HK-2 (cell line): Measurements from ENCODE around the gene F2RL2.
A peak's percentile ranks its signal among the peaks of the same experiment; 100 is the strongest.

Experiments used
- DNase-seq: peaks from one replicate; pipeline ENCODE4 v3.0.0-alpha.2; 2018; ENCODE audit not compliant: unreplicated experiment

Gene F2RL2, protein sequence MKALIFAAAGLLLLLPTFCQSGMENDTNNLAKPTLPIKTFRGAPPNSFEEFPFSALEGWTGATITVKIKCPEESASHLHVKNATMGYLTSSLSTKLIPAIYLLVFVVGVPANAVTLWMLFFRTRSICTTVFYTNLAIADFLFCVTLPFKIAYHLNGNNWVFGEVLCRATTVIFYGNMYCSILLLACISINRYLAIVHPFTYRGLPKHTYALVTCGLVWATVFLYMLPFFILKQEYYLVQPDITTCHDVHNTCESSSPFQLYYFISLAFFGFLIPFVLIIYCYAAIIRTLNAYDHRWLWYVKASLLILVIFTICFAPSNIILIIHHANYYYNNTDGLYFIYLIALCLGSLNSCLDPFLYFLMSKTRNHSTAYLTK

DNA sequence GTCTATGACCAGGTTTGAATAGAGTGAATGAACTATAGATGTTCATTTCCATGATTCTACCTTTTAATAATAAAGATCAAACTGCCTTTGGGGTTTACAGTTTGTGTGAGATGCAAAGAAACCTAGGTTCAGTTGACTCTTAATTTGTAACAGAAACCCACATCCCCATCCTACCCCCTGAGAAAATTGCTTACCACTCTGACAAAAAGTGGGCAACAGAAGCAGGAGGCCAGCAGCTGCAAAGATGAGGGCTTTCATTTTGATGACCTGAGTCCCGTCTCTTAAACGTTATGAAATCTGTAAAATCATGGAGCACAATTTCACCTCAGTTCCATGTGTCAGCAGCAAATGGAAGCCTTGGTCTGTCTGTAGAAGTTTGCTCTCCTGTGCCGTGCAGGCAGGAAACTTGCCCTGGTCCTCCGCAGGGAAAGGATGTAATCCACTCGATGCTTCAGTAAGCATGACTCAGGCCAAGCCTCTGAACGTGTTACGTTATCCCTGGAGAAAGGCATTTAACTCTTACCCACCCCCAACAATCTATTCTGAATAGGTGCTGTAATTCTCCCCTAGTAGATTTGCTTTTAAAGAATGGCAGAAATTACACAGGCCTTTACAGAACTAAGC is at the start of gene F2RL2:
Gene F2RL2, minus strand, starts transcription at position 431 of the 624 bp plus-strand sequence. Its CDS starts 173 bp downstream, at position 258.
- peak; percentile 41 for DNase-seq

DNA sequence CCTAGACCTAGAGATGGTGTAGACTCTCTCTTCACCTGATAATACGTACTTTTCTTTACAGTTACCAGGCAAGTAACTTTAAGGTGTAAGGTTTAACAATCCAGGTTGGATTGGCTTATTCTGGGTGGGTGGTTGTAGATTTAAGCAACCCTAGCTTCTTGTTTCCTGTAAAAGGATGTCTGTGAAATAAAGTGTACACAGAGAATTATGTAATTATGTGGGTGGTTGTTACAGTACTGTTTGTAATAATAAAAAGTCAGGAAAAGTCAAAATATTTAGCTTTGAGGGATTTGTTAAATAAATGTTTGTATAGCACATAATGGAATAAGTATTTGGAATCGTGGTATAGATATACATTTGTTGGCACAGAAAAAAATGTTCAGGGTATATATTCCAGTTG is 49.0 kb upstream of the F2RL2 start:
- DNase-seq, result no peak

DNA sequence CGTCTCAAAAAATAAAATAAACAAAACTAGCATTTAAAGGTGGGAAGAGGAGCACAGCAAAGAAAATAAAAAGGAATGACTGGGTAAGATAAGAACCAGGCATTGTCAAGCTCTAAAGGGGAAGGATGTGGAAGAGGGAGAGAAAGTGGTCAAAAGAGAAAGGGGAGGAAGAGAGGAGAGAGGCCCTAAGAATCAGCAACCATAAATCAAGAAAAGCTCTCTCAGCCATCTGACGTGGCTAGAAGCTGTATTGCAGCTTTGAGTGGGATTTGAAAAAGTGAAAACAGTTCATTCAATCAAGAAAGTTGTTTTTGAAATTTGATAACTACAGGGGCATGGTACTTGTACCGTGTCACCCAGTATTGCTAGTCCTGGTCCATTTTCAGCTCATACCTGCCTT is 47.3 kb upstream of the F2RL2 start:
- DNase-seq, result no peak

DNA sequence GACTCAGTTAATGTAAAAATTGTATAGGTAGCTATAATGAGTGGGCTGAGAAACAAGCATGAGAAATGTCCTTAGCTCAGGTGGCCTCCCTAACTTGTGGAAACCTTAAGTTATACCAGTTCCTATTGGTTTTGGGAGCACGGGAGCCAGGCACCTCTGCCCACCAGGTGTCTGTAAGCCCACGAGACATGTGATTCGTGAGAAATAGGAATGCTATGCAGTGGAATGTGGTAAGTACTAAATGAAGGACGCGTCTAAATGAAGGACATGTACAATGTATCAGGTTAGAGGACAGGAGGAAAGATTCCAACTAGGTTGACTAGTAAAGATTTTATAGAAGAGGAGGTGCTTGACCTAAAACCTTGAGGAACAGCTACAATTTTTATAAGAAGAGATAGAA is 46.0 kb upstream of the F2RL2 start:
- no peak for DNase-seq

DNA sequence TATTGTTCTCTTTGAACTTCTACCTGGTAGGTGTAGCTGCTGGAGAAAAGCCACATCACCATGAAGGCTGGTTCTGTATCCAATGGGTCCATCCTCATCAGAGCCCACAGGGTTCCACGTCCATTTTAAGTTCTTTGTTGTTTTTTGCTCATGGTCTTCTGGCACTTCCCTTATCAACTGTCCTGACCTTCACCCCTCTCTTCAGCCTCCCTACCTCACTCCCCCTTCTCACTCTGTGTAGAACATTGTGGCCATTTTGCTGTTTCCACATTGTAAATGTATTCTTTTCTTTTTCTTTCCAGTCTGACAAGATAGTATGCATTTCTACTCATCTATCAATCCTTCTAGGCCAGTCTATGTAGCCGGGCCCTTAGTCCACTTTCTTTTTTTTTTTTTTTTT is 44.3 kb upstream of the F2RL2 start:
- DNase-seq, result no peak

DNA sequence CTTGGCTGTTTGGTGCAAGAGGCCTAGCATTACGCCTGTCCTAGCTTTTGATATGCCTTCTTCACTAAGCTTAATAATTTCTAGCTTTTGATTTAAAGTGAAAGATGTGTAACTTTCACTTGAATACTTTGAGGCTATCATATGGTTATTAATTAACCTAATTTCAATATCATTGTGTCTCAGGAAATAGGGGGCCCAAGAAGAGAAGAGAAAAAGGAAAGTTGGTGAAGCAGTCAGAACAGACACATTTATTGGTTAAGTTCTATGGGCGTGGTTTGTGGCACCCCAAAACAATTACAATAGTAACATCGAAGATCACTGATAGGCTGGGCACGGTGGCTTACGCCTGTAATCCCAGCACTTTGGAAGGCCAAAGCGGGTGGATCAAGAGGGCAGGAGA is 40.9 kb upstream of the F2RL2 start:
- no peak for DNase-seq

DNA sequence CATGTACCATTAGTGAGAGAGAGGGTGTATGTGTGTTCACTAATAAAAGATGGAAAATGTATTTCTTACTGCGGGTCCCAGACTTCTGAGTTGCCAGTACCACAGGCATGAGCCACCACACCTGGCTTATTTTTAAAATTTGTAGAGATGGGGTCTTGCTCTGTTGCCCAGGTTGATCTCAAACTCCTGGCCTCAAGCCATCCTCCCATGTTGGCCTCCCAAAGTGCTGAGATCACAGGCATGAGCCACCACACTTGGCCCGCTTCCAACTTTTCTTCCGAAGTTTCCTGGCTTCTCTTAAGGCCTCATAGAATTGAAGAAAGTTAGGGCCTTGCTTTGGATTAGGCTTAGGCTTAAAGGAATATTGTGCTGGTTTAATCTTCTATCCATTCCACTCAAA is 40.4 kb upstream of the F2RL2 start:
- peak; percentile 4 for DNase-seq

DNA sequence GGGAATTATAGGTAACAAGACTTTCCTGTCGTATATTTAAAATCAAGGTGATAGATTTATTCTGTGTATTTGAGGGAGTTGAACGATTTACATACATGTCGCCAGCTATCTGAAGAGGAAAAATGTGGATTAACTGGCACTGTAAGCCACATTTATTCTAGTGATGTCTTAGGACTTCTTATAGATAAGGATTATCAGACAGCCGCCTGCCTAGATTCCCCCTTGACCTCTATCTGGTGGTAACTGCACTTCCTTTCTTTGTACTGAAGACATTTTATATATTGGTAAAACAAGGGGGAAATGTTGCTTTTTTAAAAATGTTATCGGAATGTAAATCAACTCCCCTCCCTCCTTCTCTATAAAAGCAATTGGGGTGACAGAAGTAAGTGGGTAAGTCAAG is 39.3 kb upstream of the F2RL2 start:
- no peak for DNase-seq

DNA sequence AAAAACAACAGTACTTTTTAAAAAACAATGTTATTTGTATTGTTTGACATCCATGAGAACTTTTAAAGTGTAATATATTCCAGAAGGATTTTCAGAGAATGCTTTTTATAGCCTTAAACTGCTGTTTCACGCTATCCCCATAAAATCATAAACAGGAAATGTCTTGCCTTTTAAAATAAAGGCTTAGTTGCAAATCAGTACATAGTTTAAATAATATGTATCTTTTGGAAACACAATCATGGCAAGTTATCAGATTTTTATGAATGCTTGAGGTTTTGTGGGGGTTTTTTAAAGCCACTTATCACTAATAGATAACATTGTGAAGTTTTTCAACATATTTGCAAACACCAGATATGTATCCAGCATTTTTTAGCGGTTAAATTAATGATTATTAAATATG is 37.2 kb upstream of the F2RL2 start:
- DNase-seq, result no peak

DNA sequence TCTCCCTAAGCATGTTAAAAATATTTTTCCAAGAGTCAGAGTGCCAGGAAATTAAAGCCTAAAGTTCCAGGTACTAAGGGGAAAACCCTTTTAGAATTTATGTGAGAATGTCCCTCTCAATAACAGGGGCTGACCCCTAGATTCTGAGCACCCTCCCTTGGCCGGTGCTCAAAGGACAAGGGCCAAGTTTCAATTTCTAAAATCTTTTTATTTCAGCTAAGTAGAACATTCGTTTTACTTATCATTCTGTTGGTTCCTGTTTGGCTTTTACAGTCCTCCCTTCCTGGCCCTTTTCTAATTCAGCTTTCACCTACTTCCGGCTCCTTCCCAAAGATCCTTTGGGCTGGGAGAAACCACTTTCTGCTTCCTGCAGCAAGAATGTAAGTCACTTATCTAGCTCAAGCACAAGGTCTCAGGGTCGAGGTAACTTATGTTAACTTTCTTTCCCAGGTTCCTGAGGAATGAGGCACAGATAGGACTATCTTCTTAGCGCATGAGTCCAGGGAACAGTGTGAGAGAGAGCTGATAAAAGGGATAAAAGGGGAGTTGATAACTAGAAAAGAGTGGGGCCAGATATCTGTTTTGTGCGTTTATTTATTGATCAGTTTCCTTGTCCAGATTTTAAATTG is 34.6 kb upstream of the F2RL2 start:
- DNase-seq, result no peak

DNA sequence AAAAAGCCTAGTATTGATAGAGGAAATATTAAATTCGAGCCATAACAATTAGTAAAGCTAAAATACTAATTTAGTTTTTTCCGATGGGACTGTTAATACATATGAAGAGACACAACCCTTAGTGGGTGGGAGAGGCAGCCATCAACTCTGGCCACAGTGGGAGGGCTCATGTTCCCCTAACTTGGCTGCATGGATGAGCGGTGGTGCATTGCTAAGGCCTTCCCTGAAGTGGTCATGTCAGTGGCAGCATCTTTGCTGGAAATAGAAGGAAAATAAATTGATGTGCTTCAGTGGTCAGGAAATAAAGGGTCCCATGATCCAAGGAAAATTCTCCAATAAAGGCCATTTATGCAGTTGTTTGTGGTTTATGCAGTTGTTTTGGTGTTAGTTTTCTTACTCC is 33.9 kb upstream of the F2RL2 start:
- peak; percentile 12 for DNase-seq

DNA sequence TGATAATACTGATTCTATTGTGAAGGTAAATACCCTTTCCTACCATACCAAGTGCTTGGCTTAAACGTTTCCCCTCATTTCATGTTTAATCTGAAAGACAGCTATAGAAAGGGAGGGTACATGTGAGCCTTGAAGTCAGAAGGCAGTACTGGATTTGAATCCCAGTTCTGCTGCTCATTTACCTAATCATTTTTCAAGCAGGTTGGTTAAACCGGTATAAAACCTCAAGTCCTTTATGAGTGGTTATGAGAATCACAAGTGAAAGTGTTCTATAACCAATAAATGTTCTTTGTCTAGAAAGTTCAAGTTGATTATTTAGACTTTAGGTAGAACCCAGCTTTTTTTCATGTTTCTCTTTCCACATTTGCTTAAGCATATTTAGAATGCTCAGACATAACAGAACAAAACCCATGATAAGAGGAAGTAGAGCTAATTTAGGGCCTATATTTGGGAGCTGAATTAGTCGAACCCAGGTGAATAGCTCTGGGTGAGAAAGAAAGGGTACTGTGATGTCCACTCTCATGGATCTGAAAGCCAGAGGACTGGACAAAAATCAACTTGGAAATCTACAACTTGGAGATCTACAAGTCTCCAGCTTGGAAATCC is 29.7 kb upstream of the F2RL2 start:
- no peak for DNase-seq

DNA sequence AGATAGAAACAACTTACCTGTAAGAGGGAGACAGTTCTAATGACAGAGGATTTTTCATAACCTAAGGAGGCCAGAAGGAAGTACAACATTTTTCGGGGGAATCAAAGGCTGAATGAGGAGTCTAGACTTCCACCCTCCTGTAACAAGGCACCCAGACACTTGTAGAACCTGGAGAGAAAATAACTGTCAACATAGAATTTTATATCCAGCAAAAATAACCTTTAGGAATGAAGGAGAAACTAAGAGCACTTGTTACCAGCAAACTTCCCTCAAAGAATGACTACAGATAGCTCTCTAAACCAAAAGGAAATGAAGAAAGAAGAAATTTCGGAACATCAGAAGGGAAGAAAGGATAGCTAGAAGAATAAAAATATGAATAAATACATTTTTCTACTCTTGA is 25.9 kb upstream of the F2RL2 start:
- no peak for DNase-seq

DNA sequence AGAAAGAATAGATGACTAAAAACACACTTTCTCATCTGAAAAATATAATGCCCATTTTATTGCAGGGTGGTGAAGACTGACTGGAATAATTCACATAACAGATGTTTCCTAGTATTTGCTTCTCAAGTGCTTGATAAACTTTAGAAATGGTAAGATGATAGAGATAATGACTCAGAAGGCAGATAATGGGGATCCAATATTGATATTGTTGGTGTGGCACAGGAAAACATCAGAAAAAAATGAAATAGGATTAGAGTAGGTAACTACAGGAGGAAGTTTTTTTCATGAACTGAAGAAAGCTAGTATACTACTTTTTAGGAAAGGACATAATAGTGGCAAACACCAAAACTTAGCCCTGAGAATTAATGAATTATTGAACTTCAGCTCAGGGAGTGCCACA is 20.2 kb upstream of the F2RL2 start:
- no peak for DNase-seq

DNA sequence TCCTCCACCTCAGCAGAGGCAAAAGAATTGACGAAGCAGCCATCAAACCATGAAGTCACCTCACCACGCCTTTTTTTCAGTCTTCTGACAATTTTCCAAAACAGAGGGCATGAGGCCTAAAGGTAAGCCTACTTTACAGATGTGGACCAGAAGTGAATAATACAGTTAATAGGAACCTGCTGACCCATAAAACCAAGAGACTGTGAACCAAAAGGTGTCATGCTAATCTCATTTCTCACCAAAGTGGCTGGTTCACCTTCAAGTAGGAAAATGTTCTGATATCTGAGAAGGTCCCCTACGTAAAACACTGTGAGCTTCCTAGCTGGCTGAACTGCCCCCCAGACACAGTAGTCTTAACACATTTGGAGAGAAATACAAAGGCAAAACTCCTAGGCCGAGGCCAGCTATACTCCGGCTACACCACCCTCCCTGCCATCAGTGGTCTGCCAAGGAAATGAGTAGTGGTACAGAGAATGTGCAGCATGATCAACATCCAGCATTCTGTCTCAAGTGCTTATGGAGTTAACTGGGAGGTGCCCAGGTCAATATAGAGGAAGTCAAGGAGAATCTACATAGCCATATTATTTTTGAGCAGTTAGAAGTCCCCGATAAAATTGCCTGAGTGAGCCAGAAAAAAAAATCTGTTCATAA is 19.3 kb upstream of the F2RL2 start:
- DNase-seq, result no peak

DNA sequence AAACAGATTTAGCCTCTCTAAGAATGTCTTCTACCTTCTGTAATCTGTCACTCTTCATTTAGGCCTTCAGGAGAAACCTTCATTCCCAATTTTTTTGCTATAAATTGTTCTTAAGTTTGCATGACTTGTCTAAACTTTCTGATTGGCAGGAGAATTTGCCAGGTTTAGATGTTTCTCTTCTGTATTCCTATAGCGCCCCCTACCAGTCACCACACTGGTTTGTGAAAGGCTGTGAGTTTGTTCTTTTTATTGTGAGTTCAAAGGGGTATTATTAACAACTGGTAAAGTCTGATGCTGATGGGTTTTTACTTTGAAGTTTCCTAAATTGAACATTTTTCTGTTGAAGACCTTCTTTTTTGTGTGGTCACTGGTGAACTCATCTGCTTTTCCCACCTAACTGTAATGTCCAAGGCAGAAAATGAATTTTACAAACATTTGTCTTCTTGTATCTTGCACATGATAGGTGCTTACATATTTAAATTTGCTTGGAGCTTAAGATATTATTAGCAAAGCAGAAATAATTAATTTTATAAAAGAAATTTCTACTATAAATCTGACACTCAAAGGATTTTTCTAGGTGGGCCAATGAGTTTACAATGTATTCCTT is 18.4 kb upstream of the F2RL2 start:
- DNase-seq, result peak; percentile 21

DNA sequence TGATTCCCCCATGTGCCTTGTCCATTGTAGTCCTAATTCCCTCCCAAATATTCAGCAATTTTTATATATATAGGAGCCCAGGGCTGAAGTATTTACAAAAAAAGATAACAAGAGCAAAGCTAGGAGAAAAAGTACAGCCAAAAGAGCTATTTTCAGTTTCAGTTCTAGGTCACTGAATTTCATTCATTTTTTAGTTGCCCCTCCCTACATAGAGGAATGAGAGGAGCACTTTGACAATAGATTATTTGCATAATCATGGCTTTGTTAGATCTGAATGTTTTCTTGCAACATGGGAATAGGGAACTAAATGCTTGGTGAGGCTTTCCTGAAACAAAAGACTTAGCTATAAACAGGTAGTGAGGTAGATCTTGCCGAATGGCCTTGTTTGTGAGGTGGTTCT is 15.3 kb upstream of the F2RL2 start:
- no peak for DNase-seq

DNA sequence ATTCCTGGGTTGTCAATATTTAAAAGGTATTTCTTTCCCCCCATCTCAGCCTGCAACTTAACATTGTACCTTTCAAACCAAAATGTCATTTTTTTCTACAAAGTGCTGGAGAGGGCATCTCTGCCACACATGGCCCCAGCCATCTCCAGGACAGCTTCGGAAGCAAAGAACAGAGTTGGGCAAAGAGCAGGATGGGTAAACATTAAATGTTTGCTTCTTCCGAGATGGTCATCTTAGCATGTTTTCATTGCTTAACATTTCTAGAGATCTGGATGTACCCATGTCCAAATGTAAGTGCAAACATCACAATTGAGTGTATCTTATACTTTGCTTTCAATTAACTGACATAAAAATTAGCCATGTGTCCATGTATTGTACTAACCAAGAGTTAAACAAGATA is 14.3 kb upstream of the F2RL2 start:
- DNase-seq, result no peak

DNA sequence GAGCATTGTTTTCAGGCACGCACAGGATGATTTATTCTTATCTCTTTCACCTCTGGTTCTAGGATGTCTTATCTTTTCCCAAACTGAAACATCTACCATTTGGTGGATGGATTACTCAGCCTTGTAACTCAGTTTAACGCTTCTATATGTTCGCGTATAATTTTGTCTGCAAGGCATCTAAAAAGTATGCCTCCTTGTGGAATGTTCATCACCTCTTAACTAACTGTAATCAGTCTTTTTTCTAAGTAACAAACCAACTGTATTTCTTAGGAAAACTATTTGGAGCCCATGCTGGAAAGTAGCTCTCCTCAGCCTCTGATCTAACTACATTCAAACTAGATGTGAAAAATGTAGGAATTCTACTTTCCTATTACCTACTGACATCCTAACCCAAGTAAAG is 11.5 kb upstream of the F2RL2 start:
- no peak for DNase-seq

DNA sequence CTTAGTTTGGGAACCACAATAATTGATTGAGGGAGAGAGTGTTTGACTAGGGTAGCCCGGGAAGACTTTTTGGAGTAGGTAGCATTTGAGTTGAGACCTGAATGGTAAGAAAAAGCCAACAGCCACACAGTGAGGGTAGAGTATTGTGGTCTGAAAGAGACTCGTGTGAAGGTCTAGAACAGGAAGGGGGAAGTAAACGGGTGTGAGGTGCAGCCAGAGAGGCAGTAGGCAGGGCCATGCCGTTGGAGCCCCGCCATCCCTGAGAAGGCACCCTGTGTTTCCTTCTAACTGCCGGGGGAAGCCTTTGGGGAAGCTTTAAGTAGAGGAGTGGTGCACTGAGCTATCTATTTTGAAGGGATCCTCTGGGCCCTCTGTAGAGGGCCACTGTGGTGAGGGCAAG is 3.5 kb upstream of the F2RL2 start:
- DNase-seq, result no peak

DNA sequence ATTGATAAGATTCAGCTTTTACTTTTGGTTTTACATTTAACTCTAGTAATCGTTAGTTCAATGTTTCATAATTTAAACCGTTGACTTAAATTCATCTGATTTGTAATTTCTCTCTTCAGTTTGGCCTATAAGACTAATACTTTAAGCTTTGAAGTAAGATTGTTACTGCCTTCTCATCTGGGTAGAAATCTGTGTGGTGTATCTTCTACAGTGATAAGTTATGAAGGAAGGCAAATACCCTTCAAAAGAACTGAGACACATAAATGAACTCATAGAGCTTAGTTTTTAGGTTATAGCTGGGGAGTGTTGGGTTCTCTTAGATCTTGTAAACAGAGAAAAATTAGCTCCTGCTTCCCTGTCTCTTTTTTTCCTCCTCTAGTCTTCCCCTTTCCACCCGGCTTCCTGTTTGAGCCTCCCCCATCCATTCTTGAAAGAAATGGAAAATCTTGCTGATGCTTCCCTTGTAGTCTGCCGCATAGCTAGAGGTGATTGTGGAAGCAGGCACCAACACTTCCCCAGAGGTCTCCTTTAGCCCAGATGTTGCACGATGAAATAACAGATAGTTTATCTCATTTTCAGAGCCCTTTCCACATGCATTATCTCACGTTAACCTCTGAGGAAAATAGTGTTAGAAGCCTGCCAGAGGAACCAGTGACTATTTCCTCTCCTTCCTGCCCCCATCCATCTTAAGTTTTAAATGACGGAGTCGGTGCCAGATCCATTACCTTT is 2.0 kb upstream of the F2RL2 start:
- no peak for DNase-seq
